ENCODE data around the gene CPEB1.
A peak's percentile ranks its signal among the peaks of the same experiment; 100 is the strongest.

GRCh38 chr15:82540055-82540983 lies 106.8 kb downstream of the CPEB1 start, which contains the start of gene RPS17:
- TF ChIP-seq, protein P1, sequence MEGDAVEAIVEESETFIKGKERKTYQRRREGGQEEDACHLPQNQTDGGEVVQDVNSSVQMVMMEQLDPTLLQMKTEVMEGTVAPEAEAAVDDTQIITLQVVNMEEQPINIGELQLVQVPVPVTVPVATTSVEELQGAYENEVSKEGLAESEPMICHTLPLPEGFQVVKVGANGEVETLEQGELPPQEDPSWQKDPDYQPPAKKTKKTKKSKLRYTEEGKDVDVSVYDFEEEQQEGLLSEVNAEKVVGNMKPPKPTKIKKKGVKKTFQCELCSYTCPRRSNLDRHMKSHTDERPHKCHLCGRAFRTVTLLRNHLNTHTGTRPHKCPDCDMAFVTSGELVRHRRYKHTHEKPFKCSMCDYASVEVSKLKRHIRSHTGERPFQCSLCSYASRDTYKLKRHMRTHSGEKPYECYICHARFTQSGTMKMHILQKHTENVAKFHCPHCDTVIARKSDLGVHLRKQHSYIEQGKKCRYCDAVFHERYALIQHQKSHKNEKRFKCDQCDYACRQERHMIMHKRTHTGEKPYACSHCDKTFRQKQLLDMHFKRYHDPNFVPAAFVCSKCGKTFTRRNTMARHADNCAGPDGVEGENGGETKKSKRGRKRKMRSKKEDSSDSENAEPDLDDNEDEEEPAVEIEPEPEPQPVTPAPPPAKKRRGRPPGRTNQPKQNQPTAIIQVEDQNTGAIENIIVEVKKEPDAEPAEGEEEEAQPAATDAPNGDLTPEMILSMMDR (IDR thresholded peaks at IDR 0.05), result peak; percentile 99
- TF ChIP-seq EP300 (IDR thresholded peaks at IDR 0.05) (peak in 1 of 2 experiments; percentile 48; a peak in 1 of 5 replicates), POLR2A (IDR thresholded peaks at IDR 0.05; ENCODE audit: low read length) (peak; percentile 90)
- TF ChIP-seq, protein P2, sequence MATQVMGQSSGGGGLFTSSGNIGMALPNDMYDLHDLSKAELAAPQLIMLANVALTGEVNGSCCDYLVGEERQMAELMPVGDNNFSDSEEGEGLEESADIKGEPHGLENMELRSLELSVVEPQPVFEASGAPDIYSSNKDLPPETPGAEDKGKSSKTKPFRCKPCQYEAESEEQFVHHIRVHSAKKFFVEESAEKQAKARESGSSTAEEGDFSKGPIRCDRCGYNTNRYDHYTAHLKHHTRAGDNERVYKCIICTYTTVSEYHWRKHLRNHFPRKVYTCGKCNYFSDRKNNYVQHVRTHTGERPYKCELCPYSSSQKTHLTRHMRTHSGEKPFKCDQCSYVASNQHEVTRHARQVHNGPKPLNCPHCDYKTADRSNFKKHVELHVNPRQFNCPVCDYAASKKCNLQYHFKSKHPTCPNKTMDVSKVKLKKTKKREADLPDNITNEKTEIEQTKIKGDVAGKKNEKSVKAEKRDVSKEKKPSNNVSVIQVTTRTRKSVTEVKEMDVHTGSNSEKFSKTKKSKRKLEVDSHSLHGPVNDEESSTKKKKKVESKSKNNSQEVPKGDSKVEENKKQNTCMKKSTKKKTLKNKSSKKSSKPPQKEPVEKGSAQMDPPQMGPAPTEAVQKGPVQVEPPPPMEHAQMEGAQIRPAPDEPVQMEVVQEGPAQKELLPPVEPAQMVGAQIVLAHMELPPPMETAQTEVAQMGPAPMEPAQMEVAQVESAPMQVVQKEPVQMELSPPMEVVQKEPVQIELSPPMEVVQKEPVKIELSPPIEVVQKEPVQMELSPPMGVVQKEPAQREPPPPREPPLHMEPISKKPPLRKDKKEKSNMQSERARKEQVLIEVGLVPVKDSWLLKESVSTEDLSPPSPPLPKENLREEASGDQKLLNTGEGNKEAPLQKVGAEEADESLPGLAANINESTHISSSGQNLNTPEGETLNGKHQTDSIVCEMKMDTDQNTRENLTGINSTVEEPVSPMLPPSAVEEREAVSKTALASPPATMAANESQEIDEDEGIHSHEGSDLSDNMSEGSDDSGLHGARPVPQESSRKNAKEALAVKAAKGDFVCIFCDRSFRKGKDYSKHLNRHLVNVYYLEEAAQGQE (IDR thresholded peaks at IDR 0.05), result no peak; the same call in 1 of the 2 replicates

Data from A549 (cell line).